Breast epithelium (tissue), 3 donors: ENCODE results near the gene SLC39A8.

ENCODE experiments used
- CTCF ChIP-seq, 3 donors: fragments of 450-650 bp; IDR thresholded peaks; one replicate each; pipeline ENCODE4 v1.5.1; 2016 to 2017; ENCODE audit warnings: antibody characterized with exemption in 3 of 3, mild to moderate bottlenecking in 3 of 3, moderate library complexity in 3 of 3
- POLR2A ChIP-seq: fragments of 450-650 bp; IDR thresholded peaks from one replicate; pipeline ENCODE4 v1.6.1; 2016; ENCODE audit warnings: antibody characterized with exemption, mild to moderate bottlenecking, moderate library complexity

GRCh38 chr4:102301167-102301566 lies 44.1 kb downstream of the SLC39A8 start:
- TF ChIP-seq CTCF (IDR thresholded peaks at IDR 0.05): no peak
- TF ChIP-seq POLR2A: no peak
